ENCODE results near the gene DGCR2.

GRCh38 chr22:19111140-19111539, 11.1 kb downstream of the DGCR2 start:
- TF ChIP-seq POLR2AphosphoS5 (IDR thresholded peaks at IDR 0.05) (no peak), POLR2A (IDR thresholded peaks at IDR 0.05) (no peak)
- TF ChIP-seq, protein P1, sequence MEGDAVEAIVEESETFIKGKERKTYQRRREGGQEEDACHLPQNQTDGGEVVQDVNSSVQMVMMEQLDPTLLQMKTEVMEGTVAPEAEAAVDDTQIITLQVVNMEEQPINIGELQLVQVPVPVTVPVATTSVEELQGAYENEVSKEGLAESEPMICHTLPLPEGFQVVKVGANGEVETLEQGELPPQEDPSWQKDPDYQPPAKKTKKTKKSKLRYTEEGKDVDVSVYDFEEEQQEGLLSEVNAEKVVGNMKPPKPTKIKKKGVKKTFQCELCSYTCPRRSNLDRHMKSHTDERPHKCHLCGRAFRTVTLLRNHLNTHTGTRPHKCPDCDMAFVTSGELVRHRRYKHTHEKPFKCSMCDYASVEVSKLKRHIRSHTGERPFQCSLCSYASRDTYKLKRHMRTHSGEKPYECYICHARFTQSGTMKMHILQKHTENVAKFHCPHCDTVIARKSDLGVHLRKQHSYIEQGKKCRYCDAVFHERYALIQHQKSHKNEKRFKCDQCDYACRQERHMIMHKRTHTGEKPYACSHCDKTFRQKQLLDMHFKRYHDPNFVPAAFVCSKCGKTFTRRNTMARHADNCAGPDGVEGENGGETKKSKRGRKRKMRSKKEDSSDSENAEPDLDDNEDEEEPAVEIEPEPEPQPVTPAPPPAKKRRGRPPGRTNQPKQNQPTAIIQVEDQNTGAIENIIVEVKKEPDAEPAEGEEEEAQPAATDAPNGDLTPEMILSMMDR (IDR thresholded peaks at IDR 0.05 in 8 of 11, conservative IDR thresholded peaks at IDR 0.05 in 3 of 11) = no peak

Measured in spleen (tissue), 7 donors.